Amygdala (tissue), 56 donors: Measurements from ENCODE around the gene TSHZ3.

Source experiments
- DNase-seq, 56 donors: peaks; one replicate each; lab custom pipeline; 2025; lab: John Stamatoyannopoulos, UW

The TSHZ3 gene

GRCh38 chr19:31338069-31338776 is 11.0 kb downstream of the TSHZ3 start:
- peak in 5 of 56 donors; percentile 8 to 22 (median 10) for DNase-seq

DNA sequence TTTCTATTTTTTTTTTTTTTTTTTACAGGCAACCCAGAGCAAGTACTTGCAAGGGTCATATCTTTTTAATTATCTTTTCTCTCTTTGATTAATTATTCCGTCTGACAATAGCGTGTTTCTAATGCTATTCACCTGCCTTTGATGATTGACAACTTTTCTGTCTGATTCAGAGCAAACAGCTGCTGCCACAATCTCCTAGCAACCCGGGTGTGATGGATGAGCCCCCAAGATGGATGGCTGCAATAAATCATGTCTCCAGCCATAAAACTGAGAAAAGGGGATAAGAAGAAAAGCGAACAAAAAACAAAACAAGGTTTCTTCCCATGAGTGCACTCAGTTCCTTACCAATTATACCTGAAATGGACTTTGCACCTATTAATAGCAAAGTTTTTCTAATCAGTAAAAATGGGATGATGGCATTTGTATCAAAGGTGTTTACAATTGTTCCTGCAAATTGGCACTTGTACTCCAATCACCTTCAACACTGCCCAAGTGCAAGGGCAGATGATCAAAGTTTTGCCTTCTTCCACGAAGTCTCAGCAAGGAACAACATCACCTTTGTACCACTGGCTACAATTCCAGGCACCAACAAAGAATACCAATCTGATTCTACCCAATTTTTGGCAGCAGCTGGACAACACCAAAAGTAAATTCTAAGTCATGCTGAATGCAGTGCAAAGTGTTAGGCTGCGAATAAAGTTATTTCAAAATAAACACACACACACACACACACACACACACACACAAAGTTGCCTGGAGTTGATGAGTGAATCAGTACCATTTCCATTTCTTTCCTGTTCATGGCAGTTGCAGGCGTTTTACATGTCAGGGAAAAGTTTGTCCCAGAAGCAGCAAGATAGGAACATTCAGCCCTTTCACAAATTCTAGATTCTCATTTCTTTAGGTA is 12.0 kb downstream of the TSHZ3 start:
- DNase-seq = no peak

- DNase-seq = no peak
These were observed 13.5 kb downstream of the TSHZ3 start for GRCh38 chr19:31335716-31336115.

DNA sequence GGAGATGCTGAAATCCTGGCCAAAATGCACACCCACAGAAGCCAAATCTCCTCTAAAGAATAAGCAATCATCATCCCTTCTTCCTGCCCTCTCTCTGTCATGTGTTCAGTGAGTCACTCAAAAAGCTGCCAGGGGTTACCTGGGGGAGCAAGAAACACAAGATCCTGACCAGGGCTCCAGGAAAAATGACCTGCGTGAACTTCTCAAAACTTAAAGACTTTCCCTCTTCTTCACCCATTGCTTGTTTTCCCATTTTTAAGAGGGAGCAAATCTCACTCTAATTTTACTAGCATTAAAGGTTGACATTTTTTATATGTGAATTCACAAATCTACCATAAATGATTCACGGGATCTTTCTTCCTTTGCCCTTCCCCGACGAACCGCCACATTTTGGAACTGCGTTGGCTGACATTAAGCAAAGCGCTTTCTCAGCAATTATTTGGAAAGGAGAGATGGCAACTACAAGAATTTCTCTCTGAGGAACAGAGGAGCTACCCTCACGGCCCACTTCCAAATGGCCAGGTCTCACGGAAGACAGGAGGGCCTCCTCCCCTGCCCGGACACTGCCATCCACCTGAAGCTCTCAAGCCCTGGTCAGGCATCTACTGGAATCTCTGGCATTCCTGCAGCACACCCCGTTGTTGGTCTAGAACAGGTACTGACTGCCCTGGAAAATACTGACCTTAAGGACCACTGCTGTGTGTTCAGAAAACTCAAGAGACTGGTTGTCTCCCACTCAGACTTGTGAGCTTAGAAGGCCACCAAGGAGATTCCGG is 14.2 kb downstream of the TSHZ3 start:
- DNase-seq = no peak

DNA sequence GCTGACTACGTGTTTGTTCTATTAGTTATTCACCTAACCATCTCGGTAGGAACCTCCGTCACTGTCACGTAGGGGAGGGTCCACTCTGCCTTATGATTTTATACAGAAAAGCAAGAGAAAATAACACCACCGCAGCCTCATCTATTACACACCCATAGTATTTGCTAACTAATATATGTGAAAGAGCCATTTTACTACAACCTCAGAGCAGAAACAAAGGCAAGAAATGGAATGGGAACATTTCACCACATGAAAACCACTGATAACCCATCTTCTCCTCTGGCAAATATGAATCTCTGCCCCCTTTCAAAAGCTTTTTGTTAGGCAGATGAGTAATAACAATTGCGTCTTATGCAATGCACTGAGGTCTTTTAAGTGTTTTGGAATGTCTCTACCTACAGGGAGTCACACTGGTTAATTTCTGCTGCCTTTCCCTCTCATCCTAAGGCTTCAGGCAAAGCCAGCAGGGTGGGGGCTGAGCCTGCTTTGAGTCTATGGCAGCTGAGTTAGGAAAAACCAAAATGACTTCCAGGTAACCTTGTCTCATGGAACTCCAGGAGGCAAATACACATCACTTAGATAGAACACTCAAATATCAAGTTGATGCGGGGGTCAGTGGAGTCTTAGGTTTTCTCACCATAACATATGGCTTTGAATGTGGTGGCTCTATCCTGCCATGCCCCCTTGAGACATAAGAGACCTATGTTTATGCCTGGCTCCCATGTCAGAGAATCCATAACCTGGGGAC is 15.0 kb downstream of the TSHZ3 start:
- DNase-seq = no peak

DNA sequence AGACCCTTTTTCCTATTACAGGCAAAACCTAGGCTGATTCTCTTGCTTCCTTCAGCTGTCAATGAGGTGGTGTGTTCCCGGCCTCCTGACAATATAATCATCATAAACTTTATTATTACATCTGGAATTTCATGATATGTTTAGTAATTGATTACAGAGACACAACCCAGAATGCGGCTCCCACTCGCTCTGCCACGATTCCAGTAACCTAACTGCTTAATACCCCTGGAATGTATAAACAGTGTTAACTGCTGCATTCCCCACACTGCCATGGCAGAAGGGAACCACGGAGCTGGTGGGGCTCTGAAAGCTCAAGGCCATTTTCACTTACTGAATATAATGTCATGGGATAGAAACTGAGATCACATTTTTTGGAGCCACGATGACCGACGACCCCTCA is 17.1 kb downstream of the TSHZ3 start:
- DNase-seq = no peak

- DNase-seq = no peak
These were observed 17.7 kb downstream of the TSHZ3 start for GRCh38 chr19:31331536-31331935.

DNA sequence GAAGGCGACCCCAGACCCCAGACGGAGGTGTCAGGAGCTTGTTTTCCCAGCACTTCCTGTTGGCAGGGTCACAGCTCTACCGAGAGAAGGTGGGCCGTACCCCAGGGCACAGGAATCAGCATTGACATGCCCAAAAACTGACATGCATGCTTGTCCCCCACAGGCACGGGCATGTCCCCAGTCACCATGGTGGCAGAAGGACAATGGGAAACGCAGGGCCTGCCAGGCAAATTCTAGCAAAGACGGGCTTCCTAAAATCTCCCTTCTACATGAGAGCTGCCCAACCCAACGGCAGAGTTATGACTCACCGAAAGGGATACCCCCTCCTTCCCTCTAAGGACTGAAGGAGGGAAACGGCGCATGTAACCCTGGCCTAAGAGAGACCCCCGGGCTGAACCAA is 18.5 kb downstream of the TSHZ3 start:
- no peak for DNase-seq

DNA sequence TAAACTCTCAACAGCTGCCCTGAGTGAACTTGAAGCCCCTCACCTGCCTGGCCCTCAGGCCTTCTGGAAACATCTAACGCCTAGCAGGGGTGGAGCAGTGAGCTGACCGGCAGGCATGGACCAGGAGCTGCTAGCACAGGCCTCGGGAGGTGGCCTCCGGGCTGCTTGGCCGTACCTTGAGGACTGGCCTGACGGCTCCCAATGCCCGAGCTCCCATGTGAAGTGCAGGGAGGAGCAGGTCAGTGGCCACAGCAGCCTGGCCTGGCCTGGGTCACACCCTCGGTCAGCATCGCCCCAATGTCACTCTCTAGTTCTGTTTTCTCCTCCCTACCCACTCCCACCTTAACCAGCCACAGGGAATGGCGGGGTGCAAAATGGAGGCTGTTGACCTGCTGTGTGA is 19.0 kb downstream of the TSHZ3 start:
- no peak for DNase-seq

GRCh38 chr19:31329819-31330218 is 19.4 kb downstream of the TSHZ3 start:
- no peak for DNase-seq

DNA sequence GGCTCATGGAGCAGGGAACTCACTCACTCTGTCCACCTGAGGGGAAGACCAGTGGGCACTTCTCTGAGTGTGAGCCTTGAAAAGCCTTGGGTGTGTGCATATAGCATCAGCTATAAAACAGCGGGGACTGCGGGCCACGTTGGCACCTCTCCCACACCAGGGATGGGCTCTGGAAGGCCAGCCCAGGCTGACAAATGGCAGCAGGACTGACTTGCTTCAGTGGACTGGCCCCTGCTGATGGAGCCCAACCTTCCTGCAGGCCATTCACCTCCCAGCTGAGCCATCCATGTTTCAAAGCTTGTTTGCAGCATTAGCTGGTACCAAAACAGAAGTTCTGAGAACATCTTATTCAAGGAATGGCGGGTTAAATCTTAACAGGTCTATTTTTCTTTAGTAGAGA is 21.0 kb downstream of the TSHZ3 start:
- no peak for DNase-seq

DNA sequence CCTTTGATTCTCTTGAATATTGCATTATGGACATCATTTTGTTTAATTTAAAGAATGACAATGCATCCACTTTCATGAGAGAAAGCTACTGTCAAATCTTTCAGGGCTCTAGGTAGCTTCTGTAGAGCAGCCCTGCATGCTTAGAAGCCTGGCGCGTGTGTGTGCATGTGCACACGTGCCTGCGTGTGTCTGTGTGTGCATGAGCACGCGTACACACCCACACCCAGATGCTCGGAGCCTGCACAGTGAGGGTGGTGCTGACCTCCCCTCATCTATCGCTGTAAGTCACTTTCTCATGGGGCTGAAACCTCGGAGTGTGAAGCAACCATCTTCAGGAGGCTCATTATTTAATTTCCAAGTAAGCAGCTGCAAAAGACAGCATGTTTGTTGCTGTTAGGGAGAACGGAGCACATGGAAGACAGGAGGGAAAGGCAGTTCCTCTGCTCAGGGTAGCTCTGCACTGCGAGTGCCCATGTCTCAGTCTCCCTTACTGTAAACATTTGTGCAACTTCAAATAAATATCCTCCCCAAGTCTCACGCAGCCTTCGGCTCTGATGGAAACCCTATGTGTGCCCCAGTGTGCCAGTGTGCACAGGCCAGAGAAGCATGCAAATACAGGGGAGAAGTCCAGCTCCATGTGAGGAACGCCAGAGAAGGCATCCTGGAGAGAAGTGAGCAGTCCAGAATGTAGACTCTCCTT is 22.8 kb downstream of the TSHZ3 start:
- DNase-seq = no peak

GRCh38 chr19:31325342-31325741 is 23.9 kb downstream of the TSHZ3 start:
- DNase-seq = no peak

- DNase-seq = no peak
These were observed 29.8 kb downstream of the TSHZ3 start for GRCh38 chr19:31319465-31319864.

- no peak for DNase-seq
These were observed 30.3 kb downstream of the TSHZ3 start for GRCh38 chr19:31318790-31319425.

DNA sequence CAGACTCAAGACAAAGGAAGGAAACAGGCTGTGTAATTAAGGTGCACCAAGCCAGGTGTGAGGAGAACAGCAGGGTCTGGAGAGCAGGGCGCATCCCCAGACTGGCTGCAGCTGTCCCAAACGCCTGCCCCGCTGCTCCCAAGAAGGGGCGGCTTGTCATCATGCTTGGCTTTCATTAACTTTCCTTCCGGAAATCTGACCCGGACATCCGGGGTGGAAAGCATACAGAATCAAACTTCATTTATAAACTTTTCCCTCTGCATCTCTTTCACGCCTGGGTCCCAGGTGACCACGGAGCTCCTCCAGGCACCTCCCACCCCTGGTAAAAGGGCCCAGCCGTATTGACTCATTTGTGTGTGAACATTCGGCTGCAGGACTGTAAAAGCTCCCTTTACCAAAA is 31.7 kb downstream of the TSHZ3 start:
- peak in 1 of 56 donors; percentile 6 for DNase-seq

GRCh38 chr19:31317093-31317492 is 32.1 kb downstream of the TSHZ3 start:
- no peak for DNase-seq

- peak in 3 of 56 donors; percentile 5 to 24 (median 12) for DNase-seq
These were observed 32.9 kb downstream of the TSHZ3 start for GRCh38 chr19:31316201-31316951.
